Measurements from ENCODE around the gene GSTM1. TPM values are rescaled to one million over a fixed set of nuclear protein-coding genes. Genes with fewer than 3 reads are reported as not detected.

The GSTM1 gene
- total and polyA plus RNA-seq, 2 donors (not counting 1 experiment from before 2014, with no cell fraction given), result 38.0 TPM; not detected in 1

GRCh38 chr1:109712321-109712864, 24.8 kb downstream of the GSTM1 start:
- no peak for TF ChIP-seq EZH2 (IDR thresholded peaks at IDR 0.05; ENCODE audit: low read length, missing control alignments)
- TF ChIP-seq, protein P1, sequence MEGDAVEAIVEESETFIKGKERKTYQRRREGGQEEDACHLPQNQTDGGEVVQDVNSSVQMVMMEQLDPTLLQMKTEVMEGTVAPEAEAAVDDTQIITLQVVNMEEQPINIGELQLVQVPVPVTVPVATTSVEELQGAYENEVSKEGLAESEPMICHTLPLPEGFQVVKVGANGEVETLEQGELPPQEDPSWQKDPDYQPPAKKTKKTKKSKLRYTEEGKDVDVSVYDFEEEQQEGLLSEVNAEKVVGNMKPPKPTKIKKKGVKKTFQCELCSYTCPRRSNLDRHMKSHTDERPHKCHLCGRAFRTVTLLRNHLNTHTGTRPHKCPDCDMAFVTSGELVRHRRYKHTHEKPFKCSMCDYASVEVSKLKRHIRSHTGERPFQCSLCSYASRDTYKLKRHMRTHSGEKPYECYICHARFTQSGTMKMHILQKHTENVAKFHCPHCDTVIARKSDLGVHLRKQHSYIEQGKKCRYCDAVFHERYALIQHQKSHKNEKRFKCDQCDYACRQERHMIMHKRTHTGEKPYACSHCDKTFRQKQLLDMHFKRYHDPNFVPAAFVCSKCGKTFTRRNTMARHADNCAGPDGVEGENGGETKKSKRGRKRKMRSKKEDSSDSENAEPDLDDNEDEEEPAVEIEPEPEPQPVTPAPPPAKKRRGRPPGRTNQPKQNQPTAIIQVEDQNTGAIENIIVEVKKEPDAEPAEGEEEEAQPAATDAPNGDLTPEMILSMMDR (conservative IDR thresholded peaks at IDR 0.05 in 1 of 2, IDR thresholded peaks at IDR 0.05 in 1 of 2; ENCODE audit: low read depth in 1 of 2, low read length in 2 of 2), result no peak
- Histone ChIP-seq H3K9ac (ENCODE audit: insufficient read depth, low read length) (no peak overlapping the region), H3K4me1 (ENCODE audit: control insufficient read depth, extremely low read depth, insufficient read depth, low read length) (no peaks in the 10 kb centered on the region), H3K36me3 (ENCODE audit: control insufficient read depth, insufficient read depth, low read length) (no peaks in the 10 kb centered on the region), H3K4me3 (replicated peaks in 1 of 4; ENCODE audit: control extremely low read depth in 1 of 4, insufficient read depth in 1 of 4, low read depth in 3 of 4, low read length in 4 of 4) (peak overlapping the region in 2 of 4 experiments; percentile 43 to 46), H3K27ac (ENCODE audit: insufficient read depth, low read length) (no peak overlapping the region), H4K20me1 (ENCODE audit: control insufficient read depth, extremely low read depth, insufficient read depth, low read length) (no peaks in the 10 kb centered on the region), H3K79me2 (ENCODE audit: control insufficient read depth, insufficient read depth, low read length) (no peaks in the 10 kb centered on the region), H3K27me3 (ENCODE audit: control insufficient read depth, insufficient read depth, low read length) (no peaks in the 10 kb centered on the region), H3K4me2 (ENCODE audit: extremely low read depth, insufficient read depth, low read length) (peak overlapping the region; percentile 25), H2AFZ (ENCODE audit: low read length) (no peak overlapping the region), H3K9me3 (ENCODE audit: control insufficient read depth, insufficient read depth, low read depth, low read length) (no peaks in the 10 kb centered on the region)
- DNase-seq (ENCODE audit: low read depth in 2 of 2), result no peak

DNA sequence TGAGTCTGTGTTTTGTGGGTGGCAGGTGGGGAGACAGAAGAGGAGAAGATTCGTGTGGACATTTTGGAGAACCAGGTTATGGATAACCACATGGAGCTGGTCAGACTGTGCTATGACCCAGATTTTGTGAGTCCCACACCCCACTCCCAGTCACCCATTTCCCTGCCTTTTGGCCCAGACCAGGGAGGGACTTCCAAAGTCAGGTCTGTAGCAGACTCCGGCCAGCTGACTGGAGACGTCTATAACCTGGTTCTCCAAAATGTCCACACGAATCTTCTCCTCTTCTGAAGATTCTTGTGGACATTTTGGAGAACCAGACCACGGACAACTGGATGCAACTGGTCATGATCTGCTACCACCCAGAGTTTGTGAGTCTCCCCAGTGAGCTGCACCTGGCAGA, 26.0 kb downstream of the GSTM1 start:
- Histone ChIP-seq H3K27me3 (ENCODE audit: control insufficient read depth, insufficient read depth, low read length) (no peaks in the 10 kb centered on the region), H3K79me2 (ENCODE audit: control insufficient read depth, insufficient read depth, low read length) (no peaks in the 10 kb centered on the region), H3K9me3 (ENCODE audit: control insufficient read depth, insufficient read depth, low read depth, low read length) (no peaks in the 10 kb centered on the region), H3K4me2 (ENCODE audit: extremely low read depth, insufficient read depth, low read length) (no peak overlapping the region), H3K27ac (ENCODE audit: insufficient read depth, low read length) (no peak overlapping the region), H2AFZ (ENCODE audit: low read length) (no peak overlapping the region), H3K4me3 (replicated peaks in 1 of 4; ENCODE audit: control extremely low read depth in 1 of 4, insufficient read depth in 1 of 4, low read depth in 3 of 4, low read length in 4 of 4) (no peak overlapping the region), H3K36me3 (ENCODE audit: control insufficient read depth, insufficient read depth, low read length) (no peaks in the 10 kb centered on the region), H3K4me1 (ENCODE audit: control insufficient read depth, extremely low read depth, insufficient read depth, low read length) (no peaks in the 10 kb centered on the region), H4K20me1 (ENCODE audit: control insufficient read depth, extremely low read depth, insufficient read depth, low read length) (no peaks in the 10 kb centered on the region), H3K9ac (ENCODE audit: insufficient read depth, low read length) (no peak overlapping the region)
- DNase-seq (ENCODE audit: low read depth in 2 of 2), result no peak
- no peak for TF ChIP-seq EZH2 (IDR thresholded peaks at IDR 0.05; ENCODE audit: low read length, missing control alignments)
- TF ChIP-seq, protein P1 (conservative IDR thresholded peaks at IDR 0.05 in 1 of 2, IDR thresholded peaks at IDR 0.05 in 1 of 2; ENCODE audit: low read depth in 1 of 2, low read length in 2 of 2), result no peak

GRCh38 chr1:109714661-109715372, 27.2 kb downstream of the GSTM1 start:
- no peak overlapping the region for H3K27ac ChIP-seq (ENCODE audit: insufficient read depth, low read length)
- H3K4me1 ChIP-seq (ENCODE audit: control insufficient read depth, extremely low read depth, insufficient read depth, low read length), result no peaks in the 10 kb centered on the region
- no peaks in the 10 kb centered on the region for H3K9me3 ChIP-seq (ENCODE audit: control insufficient read depth, insufficient read depth, low read depth, low read length)
- DNase-seq (ENCODE audit: low read depth in 2 of 2), result no peak
- H4K20me1 ChIP-seq (ENCODE audit: control insufficient read depth, extremely low read depth, insufficient read depth, low read length), result no peaks in the 10 kb centered on the region
- no peak overlapping the region for H3K4me2 ChIP-seq (ENCODE audit: extremely low read depth, insufficient read depth, low read length)
- no peaks in the 10 kb centered on the region for H3K79me2 ChIP-seq (ENCODE audit: control insufficient read depth, insufficient read depth, low read length)
- no peak overlapping the region for H2AFZ ChIP-seq (ENCODE audit: low read length)
- H3K36me3 ChIP-seq (ENCODE audit: control insufficient read depth, insufficient read depth, low read length), result no peaks in the 10 kb centered on the region
- no peaks in the 10 kb centered on the region for H3K27me3 ChIP-seq (ENCODE audit: control insufficient read depth, insufficient read depth, low read length)
- TF ChIP-seq EZH2 (IDR thresholded peaks at IDR 0.05; ENCODE audit: low read length, missing control alignments), result no peak
- TF ChIP-seq, protein P1 (conservative IDR thresholded peaks at IDR 0.05 in 1 of 2, IDR thresholded peaks at IDR 0.05 in 1 of 2; ENCODE audit: low read depth in 1 of 2, low read length in 2 of 2), result no peak
- H3K4me3 ChIP-seq (replicated peaks in 1 of 4; ENCODE audit: control extremely low read depth in 1 of 4, insufficient read depth in 1 of 4, low read depth in 3 of 4, low read length in 4 of 4), result no peak overlapping the region
- no peak overlapping the region for H3K9ac ChIP-seq (ENCODE audit: insufficient read depth, low read length)

Data from fibroblast of lung (primary cell).